Testis (tissue), 2 donors: ENCODE results near the gene OR4F17.
"Not testable (repeated sequence)": the region's sequence is repeated elsewhere in the genome, so short reads cannot be mapped to it uniquely, and the experiment has no call there.

Source experiments
- CTCF ChIP-seq, 3 experiments: fragments of 450-650 bp in 2 of 3; fragments of 200-600 bp in 1 of 3; sonication (generic) in 1 of 3; IDR thresholded peaks; one replicate each; pipeline ENCODE4 v1.5.1; 2016 to 2019; ENCODE audit warnings: antibody characterized with exemption in 3 of 3, mild to moderate bottlenecking in 2 of 3, moderate library complexity in 1 of 3
- POLR2A ChIP-seq: fragments of 450-650 bp; IDR thresholded peaks from one replicate; pipeline ENCODE4 v1.6.1; 2017; ENCODE audit warnings: antibody characterized with exemption, mild to moderate bottlenecking, moderate library complexity

GRCh38 chr19:70793-71192 is 36.1 kb upstream of the OR4F17 start:
- TF ChIP-seq CTCF (IDR thresholded peaks at IDR 0.05); POLR2A: not testable (repeated sequence)
